H9 (cell line): ENCODE results near the gene ZNF664. TPM values are rescaled to one million over a fixed set of nuclear protein-coding genes. Genes with fewer than 3 reads are reported as not detected.

Experiments
- DNase-seq: peaks from one replicate; pipeline ENCODE4 v3.0.0-alpha.2; 2017
- H2AFZ ChIP-seq: one replicate; pipeline ENCODE4 v1.6.1; 2013; ENCODE audit warnings: mild to moderate bottlenecking, low read length, control low read depth, moderate library complexity
- H2AK5ac ChIP-seq: 2 replicates; pipeline ENCODE4 v1.6.1; 2013; ENCODE audit warnings: low read length, control low read depth, mixed read lengths; ENCODE audit not compliant: insufficient read length
- H2BK120ac ChIP-seq: one replicate; pipeline ENCODE4 v1.6.1; 2013; ENCODE audit warnings: low read depth, mild to moderate bottlenecking, low read length, control low read depth, inconsistent platforms; ENCODE audit not compliant: poor library complexity, severe bottlenecking
- H2BK12ac ChIP-seq: 2 replicates; pipeline ENCODE4 v1.6.1; 2013; ENCODE audit warnings: low read length, control low read depth, mixed read lengths, low read depth; ENCODE audit not compliant: insufficient read length
- H2BK15ac ChIP-seq: 2 replicates; pipeline ENCODE4 v1.6.1; 2013; ENCODE audit warnings: low read depth, low read length, control low read depth
- H2BK20ac ChIP-seq: one replicate; pipeline ENCODE4 v1.6.1; 2013; ENCODE audit warnings: low read depth, mild to moderate bottlenecking, low read length, control low read depth, inconsistent platforms; ENCODE audit not compliant: poor library complexity, severe bottlenecking
- H2BK5ac ChIP-seq: 2 replicates; pipeline ENCODE4 v1.6.1; 2013; ENCODE audit warnings: low read length, control low read depth, mixed read lengths; ENCODE audit not compliant: insufficient read length
- H3K14ac ChIP-seq: 2 replicates; pipeline ENCODE4 v1.6.1; 2013; ENCODE audit warnings: low read length, control low read depth; ENCODE audit not compliant: insufficient read depth
- H3K18ac ChIP-seq: 2 replicates; pipeline ENCODE4 v1.6.1; 2013; ENCODE audit warnings: low read depth, mild to moderate bottlenecking, mixed read lengths, low read length, control low read depth; ENCODE audit not compliant: insufficient read length
- H3K23ac ChIP-seq: 2 replicates; pipeline ENCODE4 v1.6.1; 2013; ENCODE audit warnings: low read length, control low read depth, mixed read lengths, low read depth; ENCODE audit not compliant: insufficient read length
- H3K23me2 ChIP-seq: 2 replicates; pipeline ENCODE4 v1.6.1; 2013; ENCODE audit warnings: low read depth, mild to moderate bottlenecking, mixed read lengths, low read length, control low read depth; ENCODE audit not compliant: insufficient read length, poor library complexity, severe bottlenecking
- H3K27ac ChIP-seq: 2 replicates; pipeline ENCODE4 v1.5.1; 2013; ENCODE audit warnings: low read length, control low read depth, mixed read lengths, low read depth; ENCODE audit not compliant: insufficient read length
- H3K27me3 ChIP-seq: 2 replicates; pipeline ENCODE4 v1.6.1; 2013; ENCODE audit warnings: low read length, control low read depth, inconsistent platforms; ENCODE audit not compliant: insufficient read depth
- H3K4ac ChIP-seq: 2 replicates; pipeline ENCODE4 v1.6.1; 2013; ENCODE audit warnings: low read depth, mild to moderate bottlenecking, control low read depth, inconsistent platforms, low read length, moderate library complexity
- H3K4me1 ChIP-seq: 2 replicates; pipeline ENCODE4 v1.6.1; 2013; ENCODE audit warnings: low read length, control low read depth, inconsistent platforms; ENCODE audit not compliant: insufficient read depth
- H3K4me2 ChIP-seq: 2 replicates; pipeline ENCODE4 v1.6.1; 2013; ENCODE audit warnings: low read length, control low read depth, mixed read lengths; ENCODE audit not compliant: insufficient read length, insufficient read depth
- H3K56ac ChIP-seq: 2 replicates; pipeline ENCODE4 v1.6.1; 2013; ENCODE audit warnings: low read depth, mild to moderate bottlenecking, mixed read lengths, low read length, control low read depth; ENCODE audit not compliant: insufficient read length
- H3K79me1 ChIP-seq: 2 replicates; pipeline ENCODE4 v1.6.1; 2013; ENCODE audit warnings: low read depth, mild to moderate bottlenecking, moderate library complexity, low read length, control low read depth, inconsistent platforms; ENCODE audit not compliant: insufficient read depth, poor library complexity, severe bottlenecking
- H3K79me2 ChIP-seq: 2 replicates; pipeline ENCODE4 v1.6.1; 2013; ENCODE audit warnings: low read length, control low read depth, inconsistent platforms; ENCODE audit not compliant: insufficient read depth
- H3K9ac ChIP-seq: 2 replicates; pipeline ENCODE4 v1.6.1; 2013; ENCODE audit warnings: low read length, control low read depth, mixed read lengths; ENCODE audit not compliant: insufficient read length; ENCODE audit errors: extremely low read depth
- H3K9me3 ChIP-seq: one replicate; pipeline ENCODE4 v1.6.1; 2013; ENCODE audit warnings: low read depth, low read length, inconsistent platforms; ENCODE audit not compliant: control insufficient read depth
- H3T11ph ChIP-seq: one replicate; pipeline ENCODE4 v1.6.1; 2013; ENCODE audit warnings: mild to moderate bottlenecking, low read length, control low read depth, inconsistent platforms
- H4K20me1 ChIP-seq: one replicate; pipeline ENCODE4 v1.6.1; 2013; ENCODE audit not compliant: control insufficient read depth, insufficient read length, insufficient read depth
- H4K5ac ChIP-seq: 2 replicates; pipeline ENCODE4 v1.6.1; 2013; ENCODE audit warnings: low read depth, mild to moderate bottlenecking, mixed read lengths, low read length, control low read depth; ENCODE audit not compliant: insufficient read length
- H4K8ac ChIP-seq: replicated peaks from 2 replicates; pipeline ENCODE4 v1.6.1; 2013; ENCODE audit warnings: low read length, control low read depth, mixed read lengths, low read depth; ENCODE audit not compliant: insufficient read length
- H4K91ac ChIP-seq: 2 replicates; pipeline ENCODE4 v1.6.1; 2013; ENCODE audit warnings: low read depth, mild to moderate bottlenecking, moderate library complexity, mixed read lengths, low read length, control low read depth; ENCODE audit not compliant: insufficient read length
- H3K27ac Mint-ChIP-seq, 3 experiments: 2 replicates in 2 of 3; 3 replicates in 1 of 3; pipeline ENCODE4 v1.8.0; 2020 to 2021; ENCODE audit warnings: mixed read lengths in 3 of 3, mild to moderate bottlenecking in 1 of 3, moderate library complexity in 1 of 3
- H3K27me3 Mint-ChIP-seq: 2 replicates; pipeline ENCODE4 v1.8.0; 2021; ENCODE audit warnings: low read depth, mild to moderate bottlenecking, moderate library complexity, mixed read lengths
- H3K36me3 Mint-ChIP-seq, 3 experiments: 2 replicates in 2 of 3; 3 replicates in 1 of 3; pipeline ENCODE4 v1.8.0; 2020 to 2021; ENCODE audit warnings: low read depth in 3 of 3, mixed read lengths in 3 of 3; ENCODE audit not compliant: insufficient read depth in 1 of 3
- H3K4me1 Mint-ChIP-seq, 2 experiments: 2 replicates each; pipeline ENCODE4 v1.8.0; 2020; ENCODE audit warnings: mixed read lengths in 2 of 2
- H3K4me3 Mint-ChIP-seq, 2 experiments: 2 replicates in 1 of 2; 3 replicates in 1 of 2; pipeline ENCODE4 v1.8.0; 2020 to 2021; ENCODE audit warnings: mild to moderate bottlenecking in 2 of 2, mixed read lengths in 2 of 2, moderate library complexity in 1 of 2
- H3K9me3 Mint-ChIP-seq, 2 experiments: 2 replicates in 1 of 2; 3 replicates in 1 of 2; pipeline ENCODE4 v1.8.0; 2020; ENCODE audit warnings: mild to moderate bottlenecking in 2 of 2, mixed read lengths in 2 of 2, moderate library complexity in 1 of 2
- WGBS: extraction: QIAGEN DNeasy Blood & Tissue Kit; methylation state at CpG from one replicate; pipeline ENCODE4 v1.1.7; 2013; ENCODE audit warnings: missing lambda C conversion rate, low lambda C conversion rate, mixed read lengths; ENCODE audit not compliant: insufficient read length; ENCODE audit errors: extremely low coverage; 5-methylcytosine and 5-hydroxymethylcytosine counted together
- total RNA-seq: library from RNA; stranded (reverse); gene quantifications from 2 replicates; pipeline ENCODE4 v1.2.1, GENCODE V29; 2021
- TF ChIP-seq, protein P1 (sequence below): fragments of 200-600 bp; sonication (generic); conservative IDR thresholded peaks from 3 replicates; pipeline ENCODE4 v1.8.0; 2021; ENCODE audit warnings: antibody characterized with exemption, mild to moderate bottlenecking

The ZNF664 gene
- total RNA-seq, 1 experiment from 2014 or later, result 29.5 TPM

DNA sequence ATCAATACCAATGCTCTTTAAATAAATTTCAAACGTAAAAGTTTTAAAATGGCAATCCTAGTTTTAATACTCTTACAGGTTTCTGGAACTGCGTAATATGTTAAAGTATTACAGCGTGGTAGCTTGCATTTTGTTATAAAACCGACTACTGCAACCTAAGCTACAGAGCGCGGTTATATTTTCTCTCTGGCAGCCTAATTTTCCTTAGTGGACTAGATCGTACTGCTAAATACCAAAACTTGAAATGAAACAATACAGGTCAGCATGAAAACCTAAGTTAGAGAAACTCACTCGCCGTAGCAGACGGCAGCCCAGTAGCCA is 1.6 kb upstream of the ZNF664 start:
- DNase-seq, result no peak
- Histone ChIP-seq H3K27ac (no peak overlapping the region), H3T11ph (no peak overlapping the region), H3K4ac (no peak overlapping the region), H4K5ac (no peak overlapping the region), H2BK12ac (no peak overlapping the region), H4K91ac (no peak overlapping the region), H3K23ac (no peak overlapping the region), H3K23me2 (peaks cover 8% of the 10 kb centered on the region), H2BK20ac (no peak overlapping the region), H4K20me1 (no peaks in the 10 kb centered on the region), H2AFZ (no peak overlapping the region), H3K18ac (no peak overlapping the region), H3K56ac (no peak overlapping the region), H3K14ac (no peak overlapping the region), H2BK120ac (no peak overlapping the region), H3K9ac (no peak overlapping the region), H2AK5ac (no peak overlapping the region), H3K79me1 (no peaks in the 10 kb centered on the region), H4K8ac (no peak overlapping the region), H2BK5ac (no peak overlapping the region), H3K4me2 (peak overlapping the region; percentile 13), H3K79me2 (no peaks in the 10 kb centered on the region), H3K9me3 (no peaks in the 10 kb centered on the region), H3K4me1 (no peaks in the 10 kb centered on the region), H3K27me3 (peaks cover 58% of the 10 kb centered on the region), H2BK15ac (no peak overlapping the region)
- H3K4me3 Mint-ChIP-seq, result peak overlapping the region; percentile 46 to 85
- H3K9me3 Mint-ChIP-seq, result no peaks in the 10 kb centered on the region
- peak overlapping the region in 1 of 3 experiments; percentile 51; a peak in 1 of 7 replicates for H3K27ac Mint-ChIP-seq
- H3K4me1 Mint-ChIP-seq, result peaks cover 10 to 15% of the 10 kb centered on the region in 2 experiments
- peaks cover 7 to 18% (median 9%) of the 10 kb centered on the region in 3 experiments for H3K36me3 Mint-ChIP-seq
- TF ChIP-seq, protein P1, sequence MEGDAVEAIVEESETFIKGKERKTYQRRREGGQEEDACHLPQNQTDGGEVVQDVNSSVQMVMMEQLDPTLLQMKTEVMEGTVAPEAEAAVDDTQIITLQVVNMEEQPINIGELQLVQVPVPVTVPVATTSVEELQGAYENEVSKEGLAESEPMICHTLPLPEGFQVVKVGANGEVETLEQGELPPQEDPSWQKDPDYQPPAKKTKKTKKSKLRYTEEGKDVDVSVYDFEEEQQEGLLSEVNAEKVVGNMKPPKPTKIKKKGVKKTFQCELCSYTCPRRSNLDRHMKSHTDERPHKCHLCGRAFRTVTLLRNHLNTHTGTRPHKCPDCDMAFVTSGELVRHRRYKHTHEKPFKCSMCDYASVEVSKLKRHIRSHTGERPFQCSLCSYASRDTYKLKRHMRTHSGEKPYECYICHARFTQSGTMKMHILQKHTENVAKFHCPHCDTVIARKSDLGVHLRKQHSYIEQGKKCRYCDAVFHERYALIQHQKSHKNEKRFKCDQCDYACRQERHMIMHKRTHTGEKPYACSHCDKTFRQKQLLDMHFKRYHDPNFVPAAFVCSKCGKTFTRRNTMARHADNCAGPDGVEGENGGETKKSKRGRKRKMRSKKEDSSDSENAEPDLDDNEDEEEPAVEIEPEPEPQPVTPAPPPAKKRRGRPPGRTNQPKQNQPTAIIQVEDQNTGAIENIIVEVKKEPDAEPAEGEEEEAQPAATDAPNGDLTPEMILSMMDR, result no peak
- WGBS, result no CpG with 5 or more reads among the region's 10 CpGs
- peaks cover 81% of the 10 kb centered on the region for H3K27me3 Mint-ChIP-seq
